Activated CD4-positive, alpha-beta T cell treated with anti-CD3 and anti-CD28 coated beads for 24 hours (primary cell): Measurements from ENCODE around the gene CABP2.

Experiments used
- DNase-seq, 2 donors: peaks; one replicate each; pipeline ENCODE4 v3.0.0-alpha.2; 2020; ENCODE audit warnings: low read depth in 2 of 2

CABP2 gene

GRCh38 chr11:67507864-67508485, 15.3 kb downstream of the CABP2 start, which contains the start of gene CDK2AP2:
CDK2AP2 (minus strand) TSS chr11:67508162; CDS start chr11:67508082, 80 bp downstream.
- DNase-seq: peak; percentile 97 to 99

DNA sequence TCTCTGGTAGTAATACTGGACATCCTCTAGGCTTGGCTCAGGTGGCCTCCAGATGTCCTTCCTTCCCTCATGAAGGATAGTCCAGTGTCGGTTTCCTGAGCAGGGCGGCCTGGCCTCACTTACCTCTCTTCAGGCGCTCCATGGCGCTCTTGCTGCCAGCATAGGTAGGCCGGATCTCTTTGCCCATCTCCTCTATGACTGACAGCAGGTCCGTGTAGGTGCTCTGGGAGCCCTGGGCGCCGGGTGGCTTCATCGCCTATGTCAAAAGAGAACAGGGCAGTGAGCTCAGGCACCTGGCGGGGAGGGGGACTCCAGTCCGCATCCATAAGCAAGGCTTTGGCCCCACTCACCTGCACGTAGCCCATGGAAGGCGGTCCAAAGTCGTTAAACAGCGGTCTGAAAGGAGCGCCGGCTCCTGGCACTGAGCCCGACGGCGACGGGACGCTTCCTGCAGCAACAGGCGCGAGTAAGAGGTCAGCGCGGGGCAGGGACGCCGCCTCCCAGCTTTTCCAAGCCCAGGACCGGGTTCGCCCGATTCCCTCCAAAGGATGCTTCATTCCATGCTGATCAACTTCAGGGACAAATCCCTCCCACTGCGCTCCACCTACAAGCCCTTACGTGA, 15.9 kb downstream of the CABP2 start:
- DNase-seq: no peak

DNA sequence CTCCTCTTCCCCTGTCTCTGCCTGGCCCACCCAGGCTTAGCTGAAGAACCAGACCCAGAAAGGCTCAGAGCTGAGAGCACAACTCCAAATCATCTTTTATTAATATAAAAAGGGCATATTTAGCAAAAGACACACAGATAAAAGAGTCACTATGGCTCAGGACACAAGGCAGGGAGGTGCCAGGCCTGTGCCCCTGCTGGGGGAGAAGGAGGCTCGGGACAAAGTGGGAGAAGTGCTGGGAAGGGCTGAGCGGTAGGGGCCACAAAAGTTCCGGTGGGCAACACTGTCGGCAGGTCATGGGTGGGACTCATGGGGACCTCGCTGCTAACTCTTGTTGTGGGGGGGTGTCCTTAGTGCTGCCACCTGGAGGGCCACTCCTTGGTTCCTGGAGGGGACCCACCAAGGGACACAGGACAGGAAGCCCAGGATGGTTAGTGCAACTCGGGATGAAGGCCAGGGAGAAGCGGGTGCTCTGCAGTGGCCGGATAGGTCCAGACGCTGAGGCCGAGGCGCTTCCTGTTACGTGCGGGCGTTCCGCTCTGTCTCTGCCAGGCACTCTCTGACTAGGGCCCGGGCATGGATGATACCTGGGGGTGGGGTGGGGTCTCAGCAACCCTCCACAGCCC, 16.7 kb downstream of the CABP2 start:
- DNase-seq: no peak

DNA sequence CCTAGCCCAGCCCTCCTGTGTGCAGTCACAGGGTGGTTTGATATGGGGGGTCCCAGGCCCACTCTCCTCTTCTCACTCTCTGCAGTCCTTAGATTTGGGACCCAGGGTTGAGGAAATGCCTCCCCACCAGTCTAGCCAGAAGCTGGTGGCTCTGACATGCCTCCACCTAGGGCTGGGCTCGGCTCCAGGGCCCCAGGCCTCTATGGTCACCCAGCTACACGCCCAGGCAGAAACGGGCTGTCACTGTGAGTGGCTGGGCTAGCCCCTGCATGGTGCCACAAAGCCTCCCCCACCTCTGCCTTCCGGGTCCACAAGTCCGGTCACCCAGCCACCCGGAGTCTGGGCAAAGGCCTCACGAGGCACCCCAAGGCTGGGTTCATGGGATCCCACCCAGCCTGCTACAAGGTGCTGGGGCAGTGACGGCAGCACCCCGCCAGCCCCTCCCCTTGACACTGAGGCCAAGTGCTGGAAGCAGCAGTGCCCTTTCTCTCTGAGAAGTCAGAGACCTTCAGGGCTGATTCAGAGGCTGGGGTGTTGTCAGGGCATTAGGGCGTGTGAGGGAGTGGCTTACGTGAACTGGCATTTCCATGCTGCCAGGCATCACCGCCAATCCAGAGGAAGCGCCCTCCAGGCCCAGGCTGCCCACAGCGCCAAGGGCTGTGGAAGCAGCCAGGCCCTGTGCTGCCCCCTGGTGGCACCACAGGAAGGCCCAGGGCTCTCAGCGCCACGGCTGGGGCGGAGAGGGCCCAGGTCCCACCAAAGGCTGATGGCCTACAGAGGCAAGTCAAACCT, 17.4 kb downstream of the CABP2 start:
- peak; percentile 87 to 90 for DNase-seq

GRCh38 chr11:67504950-67505581, 18.2 kb downstream of the CABP2 start, which contains the start of gene PITPNM1:
PITPNM1 (minus strand) TSS chr11:67505363; CDS start chr11:67504180, 1,183 bp downstream.
- peak; percentile 67 to 73 for DNase-seq

DNA sequence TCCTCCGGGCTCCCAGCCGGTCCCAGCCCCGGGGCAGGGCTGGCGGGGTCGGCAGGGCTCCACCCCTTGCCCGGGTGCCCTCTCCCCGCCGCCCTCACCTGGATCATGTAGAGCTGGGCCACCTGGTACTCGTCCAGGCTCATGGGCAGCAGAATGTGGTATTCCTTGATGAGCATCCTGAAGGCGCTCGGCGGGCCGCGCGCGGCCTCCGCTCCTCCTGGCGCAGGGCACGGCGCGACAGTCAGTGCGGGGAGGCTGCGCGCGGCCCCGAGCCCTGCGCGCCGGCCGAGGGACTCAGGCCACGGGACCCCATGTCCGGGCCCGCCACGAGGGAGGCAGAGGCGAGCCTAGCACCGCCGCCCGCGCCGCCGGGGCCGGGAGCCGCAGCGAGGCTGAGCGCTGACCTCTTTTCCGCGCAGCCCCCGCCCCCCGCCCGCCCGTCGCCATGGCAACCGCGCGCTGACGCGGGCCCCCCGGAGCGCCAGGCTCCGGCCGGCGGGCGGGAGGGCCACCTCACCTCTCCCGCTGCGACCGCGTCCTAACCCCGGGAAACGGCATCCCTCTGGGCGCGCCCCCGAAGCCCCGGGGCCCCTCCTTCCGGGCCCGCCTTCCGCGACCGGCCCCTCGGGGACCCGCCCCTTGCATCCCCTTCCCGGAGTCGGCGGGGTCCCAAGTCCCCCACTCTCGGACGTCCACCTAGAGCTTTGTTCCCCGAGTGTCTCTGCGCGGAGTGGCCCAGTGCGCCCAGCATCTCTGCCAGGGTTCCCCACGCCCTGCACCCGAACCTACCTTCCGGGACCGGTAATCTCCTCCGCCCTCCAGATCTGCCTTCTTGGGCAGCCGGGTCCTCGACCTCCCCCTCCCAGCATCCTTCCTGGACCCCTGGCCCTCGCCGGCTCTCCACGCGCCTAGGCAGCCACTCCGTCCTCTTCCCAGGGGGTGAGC, 19.0 kb downstream of the CABP2 start:
- no peak for DNase-seq

GRCh38 chr11:67503119-67504004, 19.9 kb downstream of the CABP2 start:
- DNase-seq: no peak

DNA sequence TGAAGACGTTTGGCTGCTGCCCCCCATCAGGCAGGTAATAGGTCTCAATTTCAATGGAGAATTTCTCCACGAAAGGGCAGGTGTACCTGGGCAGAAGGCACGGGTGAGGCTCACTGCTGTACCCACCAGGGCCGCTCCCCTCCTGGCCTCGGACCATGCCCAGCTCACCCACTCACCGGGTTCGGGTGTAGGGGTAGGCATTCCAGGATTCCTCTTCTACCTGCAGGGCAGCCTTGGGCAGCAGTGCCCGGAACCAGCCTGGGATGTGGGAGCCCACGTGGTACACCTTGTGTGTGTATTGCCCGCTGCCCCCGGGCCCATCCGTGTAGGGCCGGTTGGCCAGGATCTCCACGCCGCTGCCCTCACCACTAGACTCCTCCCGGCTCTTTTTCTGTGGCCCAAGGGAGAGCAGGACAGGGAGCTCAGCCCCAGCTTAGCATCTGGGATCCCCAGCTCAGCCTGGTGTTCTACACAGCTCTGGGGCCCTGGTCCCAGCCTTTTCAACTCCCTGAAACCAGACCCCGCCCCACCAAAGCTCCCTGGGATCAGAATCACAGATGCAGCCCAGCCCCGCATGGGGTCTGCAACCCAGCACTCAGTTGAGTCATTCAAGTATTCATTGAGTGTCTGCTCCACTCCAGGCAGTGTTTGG, 20.8 kb downstream of the CABP2 start:
- no peak for DNase-seq

DNA sequence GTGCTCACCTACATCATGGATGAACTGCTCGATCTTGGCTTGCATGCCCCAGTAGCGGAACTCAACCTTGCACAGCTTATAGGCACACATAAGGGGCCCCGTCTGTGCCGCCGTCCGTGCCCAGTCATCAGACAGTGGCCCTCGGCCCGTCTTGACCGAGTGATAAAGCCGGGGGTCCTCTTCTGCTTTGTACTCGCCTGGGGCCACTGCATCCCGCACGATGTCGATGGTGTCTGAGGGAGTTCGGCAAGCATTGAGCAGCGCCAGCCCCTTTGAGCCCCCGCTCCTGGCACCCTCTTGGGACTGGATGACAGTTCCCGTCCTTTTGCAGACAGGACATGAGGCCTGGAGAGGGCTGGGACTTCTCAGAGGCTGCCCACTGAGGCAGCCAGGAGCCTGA, 21.4 kb downstream of the CABP2 start:
- DNase-seq: no peak

- no peak for DNase-seq
Observed at GRCh38 chr11:67500831-67501715, 22.2 kb downstream of the CABP2 start.

- DNase-seq: no peak
Observed at GRCh38 chr11:67500484-67500821, 22.8 kb downstream of the CABP2 start.

DNA sequence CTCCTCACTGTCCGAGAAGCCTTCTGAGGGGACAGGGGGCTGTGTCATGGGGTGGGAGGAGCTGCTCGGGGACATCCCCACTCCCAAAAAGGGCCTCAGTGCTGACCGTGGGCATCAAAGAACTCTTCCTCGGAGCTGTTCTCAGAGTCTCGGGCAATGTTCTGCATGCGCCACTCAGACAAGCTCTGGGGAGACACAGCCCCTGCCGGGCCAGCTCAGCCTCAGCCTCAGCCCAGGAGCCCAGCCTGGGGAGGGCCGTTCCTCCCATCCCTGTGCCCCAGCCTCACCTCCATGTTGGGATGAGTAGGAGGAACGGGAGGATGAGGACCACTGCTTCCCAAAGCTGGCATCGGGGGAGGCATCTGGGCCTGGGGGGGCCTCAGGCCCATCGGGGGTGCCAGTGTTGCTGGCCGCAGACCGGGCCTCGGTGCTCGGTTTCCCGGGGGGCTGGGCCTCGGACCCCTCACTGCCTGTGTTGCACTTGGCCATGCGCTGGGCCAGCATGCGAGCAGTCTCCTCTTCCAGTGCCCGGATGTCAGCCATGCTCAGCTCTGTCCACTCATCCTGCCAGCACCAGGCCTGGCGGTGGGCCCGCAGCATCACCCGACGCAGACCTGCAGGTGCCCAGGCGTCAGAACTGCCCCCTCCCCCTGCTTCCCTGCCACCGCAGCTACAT, 23.3 kb downstream of the CABP2 start:
- DNase-seq: no peak

DNA sequence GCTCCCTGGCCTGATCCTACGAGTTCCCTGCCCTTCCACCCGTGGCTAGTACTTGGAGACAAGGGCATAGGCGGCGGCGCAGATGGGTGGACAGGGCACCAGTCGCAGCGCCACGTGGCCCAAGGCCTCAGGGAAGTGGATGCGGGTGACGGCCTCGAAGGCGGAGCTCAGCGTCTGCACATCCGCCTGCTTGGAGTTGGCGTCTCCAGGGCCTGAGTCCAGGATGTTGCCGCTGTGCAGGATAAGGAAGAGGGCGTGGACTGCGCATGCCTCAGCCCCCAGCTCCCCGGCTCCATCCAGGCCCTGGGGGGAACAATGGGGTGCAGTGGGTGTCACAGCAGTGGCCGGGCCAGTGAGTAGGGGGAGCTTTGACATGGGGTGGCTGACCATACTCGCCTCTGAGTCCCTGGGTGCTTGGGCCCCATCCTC, 24.7 kb downstream of the CABP2 start:
- no peak for DNase-seq

- DNase-seq: no peak
Observed at GRCh38 chr11:67497656-67498291, 25.5 kb downstream of the CABP2 start.

GRCh38 chr11:67496113-67496512, 27.1 kb downstream of the CABP2 start:
- no peak for DNase-seq

GRCh38 chr11:67495234-67496005, 27.8 kb downstream of the CABP2 start:
- no peak for DNase-seq
